Activated naive CD4-positive, alpha-beta T cell treated with anti-CD3 and anti-CD28 coated beads, Interleukin-2, amount 50 U/mL, for 24 hours (primary cell): ENCODE data around the gene SCN8A.
"Not testable (repeated sequence)": the region's sequence is repeated elsewhere in the genome, so short reads cannot be mapped to it uniquely, and the experiment has no call there.

Source experiments
- H3K27ac Mint-ChIP-seq: one replicate; pipeline ENCODE4 v1.8.0; 2021; ENCODE audit warnings: mild to moderate bottlenecking, mixed read lengths
- H3K27me3 Mint-ChIP-seq: one replicate; pipeline ENCODE4 v1.8.0; 2021; ENCODE audit warnings: mixed read lengths
- H3K36me3 Mint-ChIP-seq: one replicate; pipeline ENCODE4 v1.8.0; 2021; ENCODE audit warnings: mixed read lengths
- H3K4me1 Mint-ChIP-seq: one replicate; pipeline ENCODE4 v1.8.0; 2021; ENCODE audit warnings: mixed read lengths
- H3K4me3 Mint-ChIP-seq: one replicate; pipeline ENCODE4 v1.8.0; 2021; ENCODE audit warnings: mild to moderate bottlenecking, mixed read lengths
- H3K9me3 Mint-ChIP-seq: one replicate; pipeline ENCODE4 v1.8.0; 2021; ENCODE audit warnings: mixed read lengths

The SCN8A gene

DNA sequence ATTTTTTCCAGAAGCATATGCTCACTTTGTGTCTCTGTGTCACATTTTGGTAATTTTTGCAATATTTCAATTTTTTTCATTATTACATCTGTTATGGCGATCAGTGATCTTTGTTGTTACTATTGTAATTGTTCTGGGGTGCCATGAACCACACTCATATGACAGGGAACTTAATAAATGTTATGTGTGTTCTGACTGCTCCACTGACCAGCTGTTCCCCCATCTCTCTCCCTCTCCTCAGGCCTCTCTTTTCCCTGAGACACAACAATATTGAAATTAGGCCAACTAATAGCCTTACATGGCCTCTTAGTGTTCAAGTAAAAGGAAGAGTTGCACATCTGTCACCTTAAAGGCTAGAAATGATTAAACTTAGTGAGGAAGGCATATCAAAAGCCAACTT is 46.0 kb downstream of the SCN8A start:
- Mint-ChIP-seq H3K27me3 (peaks cover 4% of the 10 kb centered on the region), H3K36me3 (peaks cover 9% of the 10 kb centered on the region), H3K9me3 (peaks cover 11% of the 10 kb centered on the region), H3K4me1 (no peaks in the 10 kb centered on the region), H3K27ac (no peak overlapping the region), H3K4me3 (no peak overlapping the region)

GRCh38 chr12:51639361-51639760 is 48.3 kb downstream of the SCN8A start:
- Mint-ChIP-seq H3K9me3 (peaks cover 11% of the 10 kb centered on the region), H3K36me3 (peaks cover 9% of the 10 kb centered on the region), H3K4me1 (no peaks in the 10 kb centered on the region), H3K27ac (no peak overlapping the region), H3K27me3 (peaks cover 4% of the 10 kb centered on the region), H3K4me3 (no peak overlapping the region)

GRCh38 chr12:51642286-51642685 is 51.3 kb downstream of the SCN8A start:
- peaks cover 7% of the 10 kb centered on the region for H3K36me3 Mint-ChIP-seq
- H3K27me3 Mint-ChIP-seq = peaks cover 6% of the 10 kb centered on the region
- H3K9me3 Mint-ChIP-seq = peaks cover 7% of the 10 kb centered on the region
- no peaks in the 10 kb centered on the region for H3K4me1 Mint-ChIP-seq
- H3K4me3 Mint-ChIP-seq = no peak overlapping the region
- no peak overlapping the region for H3K27ac Mint-ChIP-seq

DNA sequence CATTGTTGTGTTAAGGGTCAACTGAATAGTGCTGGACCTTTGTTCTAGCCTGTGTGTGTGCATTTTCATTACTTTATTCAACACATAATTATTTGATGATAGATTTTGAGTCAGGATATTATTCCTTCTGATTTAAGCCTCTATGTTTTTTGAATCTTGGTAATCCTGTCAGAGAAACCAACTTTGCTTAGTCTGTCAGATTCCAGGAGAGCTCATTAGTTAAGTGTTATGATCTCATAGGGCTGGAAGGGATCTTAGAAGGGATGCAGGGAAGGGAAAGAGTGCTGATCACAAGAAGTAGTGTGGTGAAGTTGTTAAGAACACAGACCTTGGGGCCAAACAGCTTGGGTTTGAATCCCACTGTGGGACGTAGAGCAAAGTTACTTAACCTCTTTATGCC is 52.9 kb downstream of the SCN8A start:
- H3K27me3 Mint-ChIP-seq = peaks cover 4% of the 10 kb centered on the region
- H3K9me3 Mint-ChIP-seq = no peaks in the 10 kb centered on the region
- H3K4me3 Mint-ChIP-seq = no peak overlapping the region
- peaks cover 1% of the 10 kb centered on the region for H3K36me3 Mint-ChIP-seq
- H3K4me1 Mint-ChIP-seq = no peaks in the 10 kb centered on the region
- H3K27ac Mint-ChIP-seq = no peak overlapping the region

DNA sequence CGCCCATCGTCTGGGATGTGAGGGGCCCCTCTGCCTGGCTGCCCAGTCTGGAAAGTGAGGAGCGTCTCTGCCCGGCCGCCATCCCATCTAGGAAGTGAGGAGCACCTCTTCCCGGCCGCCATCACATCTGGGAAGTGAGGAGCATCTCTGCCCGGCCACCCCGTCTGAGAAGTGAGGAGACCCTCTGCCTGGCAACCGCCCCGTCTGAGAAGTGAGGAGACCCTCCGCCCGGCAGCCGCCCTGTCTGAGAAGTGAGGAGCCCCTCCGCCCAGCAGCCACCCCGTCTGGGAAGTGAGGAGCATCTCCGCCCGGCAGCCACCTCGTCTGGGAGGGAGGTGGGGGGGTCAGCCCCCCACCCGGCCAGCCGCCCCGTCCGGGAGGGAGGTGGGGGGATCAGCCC is 53.7 kb downstream of the SCN8A start:
- not testable (repeated sequence) for H3K27me3 Mint-ChIP-seq, H3K27ac Mint-ChIP-seq, H3K9me3 Mint-ChIP-seq, H3K36me3 Mint-ChIP-seq, H3K4me1 Mint-ChIP-seq, H3K4me3 Mint-ChIP-seq

- Mint-ChIP-seq H3K4me1 (no peaks in the 10 kb centered on the region), H3K27me3 (peaks cover 2% of the 10 kb centered on the region), H3K9me3 (no peaks in the 10 kb centered on the region), H3K4me3 (no peak overlapping the region), H3K27ac (no peak overlapping the region), H3K36me3 (peaks cover 3% of the 10 kb centered on the region)
Observed at GRCh38 chr12:51645961-51646360, 54.9 kb downstream of the SCN8A start.

DNA sequence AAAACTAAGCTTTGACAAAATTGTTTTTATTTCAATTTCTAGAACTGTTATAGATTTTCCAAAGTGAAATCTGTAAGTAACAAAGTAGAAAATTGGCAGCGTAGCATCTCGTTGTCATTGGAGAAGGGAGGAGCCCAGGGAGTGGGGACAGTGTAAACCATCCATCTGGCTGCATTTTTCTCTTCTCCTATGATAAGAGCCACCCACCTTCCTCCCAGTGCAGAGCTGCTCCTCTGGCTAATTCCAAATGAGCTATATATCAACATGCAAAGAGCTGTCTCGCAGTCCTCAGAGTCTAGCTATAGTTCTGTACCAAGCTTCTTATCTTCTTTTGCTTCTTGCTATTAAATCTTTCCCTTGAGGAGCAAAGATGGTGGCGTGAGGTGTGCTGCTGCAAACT is 56.6 kb downstream of the SCN8A start:
- Mint-ChIP-seq H3K4me3 (no peak overlapping the region), H3K36me3 (peaks cover 4% of the 10 kb centered on the region), H3K9me3 (no peaks in the 10 kb centered on the region), H3K4me1 (no peaks in the 10 kb centered on the region), H3K27me3 (peaks cover 7% of the 10 kb centered on the region), H3K27ac (no peak overlapping the region)

GRCh38 chr12:51653431-51653830 is 62.4 kb downstream of the SCN8A start:
- H3K9me3 Mint-ChIP-seq = no peaks in the 10 kb centered on the region
- H3K4me1 Mint-ChIP-seq = no peaks in the 10 kb centered on the region
- H3K27ac Mint-ChIP-seq = no peak overlapping the region
- H3K36me3 Mint-ChIP-seq = peaks cover 3% of the 10 kb centered on the region
- no peak overlapping the region for H3K4me3 Mint-ChIP-seq
- peaks cover 16% of the 10 kb centered on the region for H3K27me3 Mint-ChIP-seq

GRCh38 chr12:51661199-51661598 is 70.2 kb downstream of the SCN8A start:
- no peak overlapping the region for H3K4me3 Mint-ChIP-seq
- H3K36me3 Mint-ChIP-seq = no peaks in the 10 kb centered on the region
- no peak overlapping the region for H3K27ac Mint-ChIP-seq
- H3K27me3 Mint-ChIP-seq = peaks cover 9% of the 10 kb centered on the region
- H3K9me3 Mint-ChIP-seq = no peaks in the 10 kb centered on the region
- no peaks in the 10 kb centered on the region for H3K4me1 Mint-ChIP-seq

- no peak overlapping the region for H3K4me3 Mint-ChIP-seq
- H3K27me3 Mint-ChIP-seq = peaks cover 9% of the 10 kb centered on the region
- H3K9me3 Mint-ChIP-seq = no peaks in the 10 kb centered on the region
- H3K27ac Mint-ChIP-seq = no peak overlapping the region
- H3K4me1 Mint-ChIP-seq = no peaks in the 10 kb centered on the region
- no peaks in the 10 kb centered on the region for H3K36me3 Mint-ChIP-seq
Observed at GRCh38 chr12:51661836-51662235, 70.8 kb downstream of the SCN8A start.

DNA sequence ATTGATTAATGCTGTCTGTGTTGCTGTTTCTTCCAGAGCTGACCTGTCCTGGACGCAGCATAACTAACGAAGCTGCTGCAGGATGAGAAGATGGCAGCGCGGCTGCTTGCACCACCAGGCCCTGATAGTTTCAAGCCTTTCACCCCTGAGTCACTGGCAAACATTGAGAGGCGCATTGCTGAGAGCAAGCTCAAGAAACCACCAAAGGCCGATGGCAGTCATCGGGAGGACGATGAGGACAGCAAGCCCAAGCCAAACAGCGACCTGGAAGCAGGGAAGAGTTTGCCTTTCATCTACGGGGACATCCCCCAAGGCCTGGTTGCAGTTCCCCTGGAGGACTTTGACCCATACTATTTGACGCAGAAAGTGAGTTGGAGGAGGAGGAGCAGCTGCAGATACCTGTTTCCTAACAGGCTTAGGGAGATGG is 71.7 kb downstream of the SCN8A start:
- no peaks in the 10 kb centered on the region for H3K9me3 Mint-ChIP-seq
- no peaks in the 10 kb centered on the region for H3K4me1 Mint-ChIP-seq
- H3K36me3 Mint-ChIP-seq = no peaks in the 10 kb centered on the region
- H3K27me3 Mint-ChIP-seq = peaks cover 5% of the 10 kb centered on the region
- H3K27ac Mint-ChIP-seq = no peak overlapping the region
- no peak overlapping the region for H3K4me3 Mint-ChIP-seq

DNA sequence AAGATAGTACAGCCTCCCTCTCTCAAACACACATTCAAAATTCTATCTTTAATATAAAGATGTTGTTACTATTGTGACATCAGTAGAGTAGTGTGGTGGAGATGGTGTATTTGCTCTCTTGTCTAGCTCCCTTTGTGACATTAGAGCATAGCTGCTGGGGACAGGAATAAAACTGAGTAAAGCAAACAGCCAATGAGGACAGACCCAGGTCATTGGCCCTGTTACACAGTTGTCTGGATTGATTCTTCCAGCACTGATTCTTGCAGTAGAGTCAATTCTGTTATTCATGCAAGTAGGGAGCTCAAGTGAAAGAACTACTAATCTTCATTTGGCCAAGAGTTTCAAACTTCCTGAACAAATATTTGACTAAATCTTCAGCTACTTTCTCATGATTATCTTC is 72.4 kb downstream of the SCN8A start:
- Mint-ChIP-seq H3K27me3 (peaks cover under 1% of the 10 kb centered on the region), H3K4me1 (no peaks in the 10 kb centered on the region), H3K36me3 (no peaks in the 10 kb centered on the region), H3K4me3 (no peak overlapping the region), H3K9me3 (no peaks in the 10 kb centered on the region), H3K27ac (no peak overlapping the region)

- H3K27ac Mint-ChIP-seq = no peak overlapping the region
- no peaks in the 10 kb centered on the region for H3K27me3 Mint-ChIP-seq
- H3K36me3 Mint-ChIP-seq = no peaks in the 10 kb centered on the region
- H3K9me3 Mint-ChIP-seq = no peaks in the 10 kb centered on the region
- H3K4me1 Mint-ChIP-seq = peaks cover 6% of the 10 kb centered on the region
- H3K4me3 Mint-ChIP-seq = no peak overlapping the region
Observed at GRCh38 chr12:51666696-51667095, 75.7 kb downstream of the SCN8A start.

- Mint-ChIP-seq H3K27me3 (no peaks in the 10 kb centered on the region), H3K36me3 (no peaks in the 10 kb centered on the region), H3K4me3 (no peak overlapping the region), H3K27ac (no peak overlapping the region), H3K9me3 (no peaks in the 10 kb centered on the region), H3K4me1 (peaks cover 6% of the 10 kb centered on the region)
Observed at GRCh38 chr12:51667269-51667668, 76.2 kb downstream of the SCN8A start.

GRCh38 chr12:51669271-51669670 is 78.2 kb downstream of the SCN8A start:
- Mint-ChIP-seq H3K9me3 (no peaks in the 10 kb centered on the region), H3K27ac (no peak overlapping the region), H3K4me1 (peaks cover 6% of the 10 kb centered on the region), H3K4me3 (no peak overlapping the region), H3K27me3 (no peaks in the 10 kb centered on the region), H3K36me3 (no peaks in the 10 kb centered on the region)

DNA sequence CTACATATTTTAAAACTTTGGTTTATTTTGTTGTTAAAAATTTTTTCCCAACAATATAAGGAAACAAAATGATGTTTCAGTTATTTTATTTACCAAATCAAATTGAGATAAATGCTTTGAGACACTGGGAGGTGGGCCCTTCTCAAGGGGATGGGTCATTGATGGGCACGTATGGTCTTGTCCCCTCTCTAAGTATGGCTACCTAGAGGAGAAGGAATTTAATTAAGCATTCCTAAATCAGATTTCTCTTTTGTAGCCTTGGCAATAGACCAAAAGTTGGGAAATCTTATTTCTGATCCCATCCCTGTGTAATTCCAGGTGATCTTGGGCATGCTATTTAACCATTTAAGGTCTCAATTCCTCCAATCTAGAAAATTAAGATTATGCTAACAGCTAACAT is 79.0 kb downstream of the SCN8A start:
- Mint-ChIP-seq H3K36me3 (no peaks in the 10 kb centered on the region), H3K9me3 (no peaks in the 10 kb centered on the region), H3K27ac (no peak overlapping the region), H3K4me3 (no peak overlapping the region), H3K4me1 (peaks cover 6% of the 10 kb centered on the region), H3K27me3 (no peaks in the 10 kb centered on the region)

DNA sequence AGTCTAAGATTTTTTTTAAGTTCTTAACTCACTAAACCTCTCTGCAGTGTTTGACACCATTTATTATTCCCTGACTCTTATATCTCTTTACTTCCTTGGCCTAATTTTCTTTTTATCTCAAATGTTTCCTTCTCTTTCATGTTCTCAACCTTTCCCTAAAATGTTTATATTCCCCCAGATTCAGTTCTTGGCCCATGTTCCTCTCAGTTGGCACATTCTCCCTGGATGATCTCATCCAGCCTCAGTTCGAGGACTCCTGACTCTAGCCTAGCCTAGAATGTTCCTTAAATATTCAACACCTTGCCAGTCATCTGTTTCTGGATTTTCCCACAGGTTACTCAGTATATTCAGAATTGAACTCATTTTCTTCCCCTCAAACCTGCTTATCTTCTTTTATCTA is 81.3 kb downstream of the SCN8A start:
- H3K27ac Mint-ChIP-seq = no peak overlapping the region
- no peaks in the 10 kb centered on the region for H3K36me3 Mint-ChIP-seq
- no peaks in the 10 kb centered on the region for H3K9me3 Mint-ChIP-seq
- no peak overlapping the region for H3K4me3 Mint-ChIP-seq
- H3K27me3 Mint-ChIP-seq = no peaks in the 10 kb centered on the region
- peaks cover 6% of the 10 kb centered on the region for H3K4me1 Mint-ChIP-seq
